H9 (cell line): ENCODE data around the gene ZHX3. TPM values are rescaled to one million over a fixed set of nuclear protein-coding genes. Genes with fewer than 3 reads are reported as not detected.

ENCODE experiments used
- DNase-seq: peaks from one replicate; pipeline ENCODE4 v3.0.0-alpha.2; 2017
- H2AFZ ChIP-seq: one replicate; pipeline ENCODE4 v1.6.1; 2013; ENCODE audit warnings: mild to moderate bottlenecking, low read length, control low read depth, moderate library complexity
- H2AK5ac ChIP-seq: 2 replicates; pipeline ENCODE4 v1.6.1; 2013; ENCODE audit warnings: low read length, control low read depth, mixed read lengths; ENCODE audit not compliant: insufficient read length
- H2BK120ac ChIP-seq: one replicate; pipeline ENCODE4 v1.6.1; 2013; ENCODE audit warnings: low read depth, mild to moderate bottlenecking, low read length, control low read depth, inconsistent platforms; ENCODE audit not compliant: poor library complexity, severe bottlenecking
- H2BK12ac ChIP-seq: 2 replicates; pipeline ENCODE4 v1.6.1; 2013; ENCODE audit warnings: low read length, control low read depth, mixed read lengths, low read depth; ENCODE audit not compliant: insufficient read length
- H2BK15ac ChIP-seq: 2 replicates; pipeline ENCODE4 v1.6.1; 2013; ENCODE audit warnings: low read depth, low read length, control low read depth
- H2BK20ac ChIP-seq: one replicate; pipeline ENCODE4 v1.6.1; 2013; ENCODE audit warnings: low read depth, mild to moderate bottlenecking, low read length, control low read depth, inconsistent platforms; ENCODE audit not compliant: poor library complexity, severe bottlenecking
- H2BK5ac ChIP-seq: 2 replicates; pipeline ENCODE4 v1.6.1; 2013; ENCODE audit warnings: low read length, control low read depth, mixed read lengths; ENCODE audit not compliant: insufficient read length
- H3K14ac ChIP-seq: 2 replicates; pipeline ENCODE4 v1.6.1; 2013; ENCODE audit warnings: low read length, control low read depth; ENCODE audit not compliant: insufficient read depth
- H3K18ac ChIP-seq: 2 replicates; pipeline ENCODE4 v1.6.1; 2013; ENCODE audit warnings: low read depth, mild to moderate bottlenecking, mixed read lengths, low read length, control low read depth; ENCODE audit not compliant: insufficient read length
- H3K23ac ChIP-seq: 2 replicates; pipeline ENCODE4 v1.6.1; 2013; ENCODE audit warnings: low read length, control low read depth, mixed read lengths, low read depth; ENCODE audit not compliant: insufficient read length
- H3K23me2 ChIP-seq: 2 replicates; pipeline ENCODE4 v1.6.1; 2013; ENCODE audit warnings: low read depth, mild to moderate bottlenecking, mixed read lengths, low read length, control low read depth; ENCODE audit not compliant: insufficient read length, poor library complexity, severe bottlenecking
- H3K27ac ChIP-seq: 2 replicates; pipeline ENCODE4 v1.5.1; 2013; ENCODE audit warnings: low read length, control low read depth, mixed read lengths, low read depth; ENCODE audit not compliant: insufficient read length
- H3K27me3 ChIP-seq: 2 replicates; pipeline ENCODE4 v1.6.1; 2013; ENCODE audit warnings: low read length, control low read depth, inconsistent platforms; ENCODE audit not compliant: insufficient read depth
- H3K4ac ChIP-seq: 2 replicates; pipeline ENCODE4 v1.6.1; 2013; ENCODE audit warnings: low read depth, mild to moderate bottlenecking, control low read depth, inconsistent platforms, low read length, moderate library complexity
- H3K4me1 ChIP-seq: 2 replicates; pipeline ENCODE4 v1.6.1; 2013; ENCODE audit warnings: low read length, control low read depth, inconsistent platforms; ENCODE audit not compliant: insufficient read depth
- H3K4me2 ChIP-seq: 2 replicates; pipeline ENCODE4 v1.6.1; 2013; ENCODE audit warnings: low read length, control low read depth, mixed read lengths; ENCODE audit not compliant: insufficient read length, insufficient read depth
- H3K56ac ChIP-seq: 2 replicates; pipeline ENCODE4 v1.6.1; 2013; ENCODE audit warnings: low read depth, mild to moderate bottlenecking, mixed read lengths, low read length, control low read depth; ENCODE audit not compliant: insufficient read length
- H3K79me1 ChIP-seq: 2 replicates; pipeline ENCODE4 v1.6.1; 2013; ENCODE audit warnings: low read depth, mild to moderate bottlenecking, moderate library complexity, low read length, control low read depth, inconsistent platforms; ENCODE audit not compliant: insufficient read depth, poor library complexity, severe bottlenecking
- H3K79me2 ChIP-seq: 2 replicates; pipeline ENCODE4 v1.6.1; 2013; ENCODE audit warnings: low read length, control low read depth, inconsistent platforms; ENCODE audit not compliant: insufficient read depth
- H3K9ac ChIP-seq: 2 replicates; pipeline ENCODE4 v1.6.1; 2013; ENCODE audit warnings: low read length, control low read depth, mixed read lengths; ENCODE audit not compliant: insufficient read length; ENCODE audit errors: extremely low read depth
- H3K9me3 ChIP-seq: one replicate; pipeline ENCODE4 v1.6.1; 2013; ENCODE audit warnings: low read depth, low read length, inconsistent platforms; ENCODE audit not compliant: control insufficient read depth
- H3T11ph ChIP-seq: one replicate; pipeline ENCODE4 v1.6.1; 2013; ENCODE audit warnings: mild to moderate bottlenecking, low read length, control low read depth, inconsistent platforms
- H4K20me1 ChIP-seq: one replicate; pipeline ENCODE4 v1.6.1; 2013; ENCODE audit not compliant: control insufficient read depth, insufficient read length, insufficient read depth
- H4K5ac ChIP-seq: 2 replicates; pipeline ENCODE4 v1.6.1; 2013; ENCODE audit warnings: low read depth, mild to moderate bottlenecking, mixed read lengths, low read length, control low read depth; ENCODE audit not compliant: insufficient read length
- H4K8ac ChIP-seq: replicated peaks from 2 replicates; pipeline ENCODE4 v1.6.1; 2013; ENCODE audit warnings: low read length, control low read depth, mixed read lengths, low read depth; ENCODE audit not compliant: insufficient read length
- H4K91ac ChIP-seq: 2 replicates; pipeline ENCODE4 v1.6.1; 2013; ENCODE audit warnings: low read depth, mild to moderate bottlenecking, moderate library complexity, mixed read lengths, low read length, control low read depth; ENCODE audit not compliant: insufficient read length
- H3K27ac Mint-ChIP-seq, 3 experiments: 2 replicates in 2 of 3; 3 replicates in 1 of 3; pipeline ENCODE4 v1.8.0; 2020 to 2021; ENCODE audit warnings: mixed read lengths in 3 of 3, mild to moderate bottlenecking in 1 of 3, moderate library complexity in 1 of 3
- H3K27me3 Mint-ChIP-seq: 2 replicates; pipeline ENCODE4 v1.8.0; 2021; ENCODE audit warnings: low read depth, mild to moderate bottlenecking, moderate library complexity, mixed read lengths
- H3K36me3 Mint-ChIP-seq, 3 experiments: 2 replicates in 2 of 3; 3 replicates in 1 of 3; pipeline ENCODE4 v1.8.0; 2020 to 2021; ENCODE audit warnings: low read depth in 3 of 3, mixed read lengths in 3 of 3; ENCODE audit not compliant: insufficient read depth in 1 of 3
- H3K4me1 Mint-ChIP-seq, 2 experiments: 2 replicates each; pipeline ENCODE4 v1.8.0; 2020; ENCODE audit warnings: mixed read lengths in 2 of 2
- H3K4me3 Mint-ChIP-seq, 2 experiments: 2 replicates in 1 of 2; 3 replicates in 1 of 2; pipeline ENCODE4 v1.8.0; 2020 to 2021; ENCODE audit warnings: mild to moderate bottlenecking in 2 of 2, mixed read lengths in 2 of 2, moderate library complexity in 1 of 2
- H3K9me3 Mint-ChIP-seq, 2 experiments: 2 replicates in 1 of 2; 3 replicates in 1 of 2; pipeline ENCODE4 v1.8.0; 2020; ENCODE audit warnings: mild to moderate bottlenecking in 2 of 2, mixed read lengths in 2 of 2, moderate library complexity in 1 of 2
- WGBS: extraction: QIAGEN DNeasy Blood & Tissue Kit; methylation state at CpG from one replicate; pipeline ENCODE4 v1.1.7; 2013; ENCODE audit warnings: missing lambda C conversion rate, low lambda C conversion rate, mixed read lengths; ENCODE audit not compliant: insufficient read length; ENCODE audit errors: extremely low coverage; 5-methylcytosine and 5-hydroxymethylcytosine counted together
- total RNA-seq: library from RNA; stranded (reverse); gene quantifications from 2 replicates; pipeline ENCODE4 v1.2.1, GENCODE V29; 2021
- TF ChIP-seq, protein P1 (sequence below): fragments of 200-600 bp; sonication (generic); conservative IDR thresholded peaks from 3 replicates; pipeline ENCODE4 v1.8.0; 2021; ENCODE audit warnings: antibody characterized with exemption, mild to moderate bottlenecking

The ZHX3 gene
- total RNA-seq, 1 experiment from 2014 or later = 4.4 TPM

DNA sequence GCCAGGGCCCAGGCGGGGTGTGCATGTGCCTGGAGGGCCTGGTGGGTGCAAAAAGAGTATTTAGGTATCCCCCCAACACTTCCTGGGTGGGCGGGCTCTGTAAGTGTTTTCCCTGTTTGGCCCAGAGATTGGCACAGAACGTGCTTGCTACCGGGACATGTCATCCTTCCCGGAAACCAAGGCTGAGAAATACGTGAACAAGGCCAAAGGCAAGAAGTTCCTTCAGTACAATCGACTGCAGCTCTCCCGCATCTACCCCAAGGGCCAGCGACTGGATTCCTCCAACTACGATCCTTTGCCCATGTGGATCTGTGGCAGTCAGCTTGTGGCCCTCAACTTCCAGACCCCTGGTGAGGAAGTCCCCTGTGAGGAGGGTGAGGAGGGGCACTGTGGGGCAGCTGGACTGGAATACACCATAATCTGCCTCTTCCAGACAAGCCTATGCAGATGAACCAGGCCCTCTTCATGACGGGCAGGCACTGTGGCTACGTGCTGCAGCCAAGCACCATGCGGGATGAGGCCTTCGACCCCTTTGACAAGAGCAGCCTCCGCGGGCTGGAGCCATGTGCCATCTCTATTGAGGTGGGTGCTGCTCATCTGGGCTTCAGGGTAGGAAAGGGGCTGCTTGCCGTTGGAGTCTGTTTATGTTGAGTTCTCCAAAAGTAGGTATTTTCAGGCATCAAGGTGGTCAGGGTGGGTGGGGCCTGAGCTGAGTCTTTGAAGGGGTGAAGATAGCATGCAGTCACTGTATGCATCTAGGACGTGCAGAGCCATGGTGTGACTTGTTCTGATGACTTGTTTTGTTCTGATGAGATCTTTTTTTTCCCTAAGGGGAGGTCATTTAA is 145.0 kb downstream of the ZHX3 start:
- no peaks in the 10 kb centered on the region for H3K27me3 ChIP-seq
- no peak overlapping the region for H3K9ac ChIP-seq
- H3K18ac ChIP-seq = no peak overlapping the region
- H3K4ac ChIP-seq = no peak overlapping the region
- H4K8ac ChIP-seq = no peak overlapping the region
- H3K9me3 Mint-ChIP-seq = no peaks in the 10 kb centered on the region
- H4K91ac ChIP-seq = no peak overlapping the region
- H2AFZ ChIP-seq = no peak overlapping the region
- no CpG with 5 or more reads among the region's 18 CpGs for WGBS
- H3K9me3 ChIP-seq = no peaks in the 10 kb centered on the region
- H3K4me2 ChIP-seq = no peak overlapping the region
- H3K4me1 ChIP-seq = no peaks in the 10 kb centered on the region
- no peak overlapping the region for H2BK5ac ChIP-seq
- H3K56ac ChIP-seq = no peak overlapping the region
- DNase-seq = peak; percentile 33
- H4K5ac ChIP-seq = no peak overlapping the region
- H3K4me3 Mint-ChIP-seq = no peak overlapping the region
- H3K23me2 ChIP-seq = no peaks in the 10 kb centered on the region
- H3T11ph ChIP-seq = no peak overlapping the region
- no peak overlapping the region for H2BK12ac ChIP-seq
- no peak overlapping the region for H2BK120ac ChIP-seq
- no peak overlapping the region for H3K14ac ChIP-seq
- H3K79me2 ChIP-seq = no peaks in the 10 kb centered on the region
- H3K36me3 Mint-ChIP-seq = peaks cover 52 to 95% (median 82%) of the 10 kb centered on the region in 3 experiments; a peak in 6 of 7 replicates
- H3K27me3 Mint-ChIP-seq = no peaks in the 10 kb centered on the region
- no peak overlapping the region for H3K27ac ChIP-seq
- H3K4me1 Mint-ChIP-seq = peaks cover 8 to 19% of the 10 kb centered on the region in 2 experiments
- H2AK5ac ChIP-seq = no peak overlapping the region
- no peaks in the 10 kb centered on the region for H4K20me1 ChIP-seq
- H3K79me1 ChIP-seq = no peaks in the 10 kb centered on the region
- no peak overlapping the region for H2BK20ac ChIP-seq
- H3K27ac Mint-ChIP-seq = peak overlapping the region; percentile 7 to 67 (median 23); a peak in 3 of 7 replicates
- no peak overlapping the region for H3K23ac ChIP-seq
- TF ChIP-seq, protein P1, sequence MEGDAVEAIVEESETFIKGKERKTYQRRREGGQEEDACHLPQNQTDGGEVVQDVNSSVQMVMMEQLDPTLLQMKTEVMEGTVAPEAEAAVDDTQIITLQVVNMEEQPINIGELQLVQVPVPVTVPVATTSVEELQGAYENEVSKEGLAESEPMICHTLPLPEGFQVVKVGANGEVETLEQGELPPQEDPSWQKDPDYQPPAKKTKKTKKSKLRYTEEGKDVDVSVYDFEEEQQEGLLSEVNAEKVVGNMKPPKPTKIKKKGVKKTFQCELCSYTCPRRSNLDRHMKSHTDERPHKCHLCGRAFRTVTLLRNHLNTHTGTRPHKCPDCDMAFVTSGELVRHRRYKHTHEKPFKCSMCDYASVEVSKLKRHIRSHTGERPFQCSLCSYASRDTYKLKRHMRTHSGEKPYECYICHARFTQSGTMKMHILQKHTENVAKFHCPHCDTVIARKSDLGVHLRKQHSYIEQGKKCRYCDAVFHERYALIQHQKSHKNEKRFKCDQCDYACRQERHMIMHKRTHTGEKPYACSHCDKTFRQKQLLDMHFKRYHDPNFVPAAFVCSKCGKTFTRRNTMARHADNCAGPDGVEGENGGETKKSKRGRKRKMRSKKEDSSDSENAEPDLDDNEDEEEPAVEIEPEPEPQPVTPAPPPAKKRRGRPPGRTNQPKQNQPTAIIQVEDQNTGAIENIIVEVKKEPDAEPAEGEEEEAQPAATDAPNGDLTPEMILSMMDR = no peak
- no peak overlapping the region for H2BK15ac ChIP-seq
